IPS-18a (cell line): ENCODE measurements around the gene KIAA1586.
A peak's percentile ranks its signal among the peaks of the same experiment; 100 is the strongest.
"Not testable (repeated sequence)": the region's sequence is repeated elsewhere in the genome, so short reads cannot be mapped to it uniquely, and the experiment has no call there.

Experiments
- H3K27ac ChIP-seq: one replicate; pipeline ENCODE4 v1.5.1; 2013; ENCODE audit warnings: low read length
- H3K27me3 ChIP-seq: one replicate; pipeline ENCODE4 v1.6.1; 2013; ENCODE audit warnings: mild to moderate bottlenecking, low read length; ENCODE audit not compliant: control insufficient read depth, insufficient read depth
- H3K36me3 ChIP-seq: one replicate; pipeline ENCODE4 v1.6.1; 2013; ENCODE audit warnings: low read depth, low read length; ENCODE audit not compliant: control insufficient read depth
- H3K4me1 ChIP-seq: one replicate; pipeline ENCODE4 v1.6.1; 2013; ENCODE audit warnings: low read depth, low read length; ENCODE audit not compliant: control insufficient read depth
- H3K4me3 ChIP-seq: one replicate; pipeline ENCODE4 v1.5.1; 2013; ENCODE audit warnings: low read length
- H3K9ac ChIP-seq: one replicate; pipeline ENCODE4 v1.6.1; 2013; ENCODE audit warnings: mild to moderate bottlenecking, low read length, moderate library complexity
- H3K9me3 ChIP-seq: one replicate; pipeline ENCODE4 v1.6.1; 2013; ENCODE audit warnings: low read depth, low read length; ENCODE audit not compliant: control insufficient read depth

Gene KIAA1586

GRCh38 chr6:57085471-57085870, 39.0 kb downstream of the KIAA1586 start:
- H3K27me3 ChIP-seq: peaks cover 6% of the 10 kb centered on the region
- no peak overlapping the region for H3K9ac ChIP-seq
- H3K9me3 ChIP-seq: no peaks in the 10 kb centered on the region
- H3K4me1 ChIP-seq: peaks cover 11% of the 10 kb centered on the region
- no peak overlapping the region for H3K4me3 ChIP-seq
- H3K36me3 ChIP-seq: no peaks in the 10 kb centered on the region
- no peak overlapping the region for H3K27ac ChIP-seq

- Histone ChIP-seq H3K9me3 (no peaks in the 10 kb centered on the region), H3K9ac (no peak overlapping the region), H3K4me3 (no peak overlapping the region), H3K27me3 (peaks cover 6% of the 10 kb centered on the region), H3K4me1 (peaks cover 11% of the 10 kb centered on the region), H3K27ac (no peak overlapping the region), H3K36me3 (peaks cover 5% of the 10 kb centered on the region)
Measured at GRCh38 chr6:57086843-57087242, 40.4 kb downstream of the KIAA1586 start.

- H3K4me1 ChIP-seq: peaks cover 11% of the 10 kb centered on the region
Measured at GRCh38 chr6:57087916-57088315, 41.4 kb downstream of the KIAA1586 start.

GRCh38 chr6:57089265-57089664, 42.8 kb downstream of the KIAA1586 start:
- Histone ChIP-seq H3K4me1 (peaks cover 11% of the 10 kb centered on the region), H3K27me3 (no peaks in the 10 kb centered on the region), H3K4me3 (peak overlapping the region; percentile 63), H3K36me3 (peaks cover 18% of the 10 kb centered on the region), H3K27ac (no peak overlapping the region), H3K9ac (no peak overlapping the region), H3K9me3 (no peaks in the 10 kb centered on the region)

More at GRCh38 chr6:57087916-57088315, 41.4 kb downstream of the KIAA1586 start:
- H3K27ac ChIP-seq: no peak overlapping the region
- no peaks in the 10 kb centered on the region for H3K9me3 ChIP-seq
- H3K9ac ChIP-seq: no peak overlapping the region
- no peaks in the 10 kb centered on the region for H3K27me3 ChIP-seq
- H3K36me3 ChIP-seq: peaks cover 15% of the 10 kb centered on the region
- H3K4me3 ChIP-seq: no peak overlapping the region

- H3K9me3 ChIP-seq: no peaks in the 10 kb centered on the region
- no peaks in the 10 kb centered on the region for H3K27me3 ChIP-seq
- H3K36me3 ChIP-seq: peaks cover 20% of the 10 kb centered on the region
- peak within 1 kb of the TSS; percentile 66 for H3K9ac ChIP-seq
- H3K4me3 ChIP-seq: peak within 1 kb of the TSS; percentile 63
- no peak within 1 kb of the TSS for H3K27ac ChIP-seq
- peaks cover 11% of the 10 kb centered on the region for H3K4me1 ChIP-seq
Measured at GRCh38 chr6:57089687-57090457, 43.4 kb downstream of the KIAA1586 start, which contains the start of gene ZNF451. ZNF451 (plus strand) TSS chr6:57090188; CDS start chr6:57090254, 66 bp downstream.

GRCh38 chr6:57090458-57091067, 44.1 kb downstream of the KIAA1586 start:
- Histone ChIP-seq H3K4me1 (peaks cover 11% of the 10 kb centered on the region), H3K4me3 (peak overlapping the region; percentile 63), H3K9ac (peak overlapping the region; percentile 66), H3K36me3 (peaks cover 21% of the 10 kb centered on the region)
- H3K9me3 ChIP-seq, H3K27ac ChIP-seq, H3K27me3 ChIP-seq: not testable (repeated sequence)

GRCh38 chr6:57091375-57091774, 44.9 kb downstream of the KIAA1586 start:
- not testable (repeated sequence) for H3K9ac ChIP-seq, H3K27ac ChIP-seq, H3K9me3 ChIP-seq, H3K27me3 ChIP-seq
- peaks cover 11% of the 10 kb centered on the region for H3K4me1 ChIP-seq
- H3K4me3 ChIP-seq: peak overlapping the region; percentile 35
- peaks cover 21% of the 10 kb centered on the region for H3K36me3 ChIP-seq

- peaks cover 31% of the 10 kb centered on the region for H3K36me3 ChIP-seq
- H3K4me1 ChIP-seq: no peaks in the 10 kb centered on the region
- no peak overlapping the region for H3K27ac ChIP-seq
- no peak overlapping the region for H3K4me3 ChIP-seq
- H3K27me3 ChIP-seq: no peaks in the 10 kb centered on the region
- no peak overlapping the region for H3K9ac ChIP-seq
- no peaks in the 10 kb centered on the region for H3K9me3 ChIP-seq
Measured at GRCh38 chr6:57094689-57095088, 48.2 kb downstream of the KIAA1586 start.

GRCh38 chr6:57097596-57097995, 51.1 kb downstream of the KIAA1586 start:
- Histone ChIP-seq H3K36me3 (peaks cover 49% of the 10 kb centered on the region), H3K9ac (no peak overlapping the region), H3K9me3 (no peaks in the 10 kb centered on the region), H3K27ac (no peak overlapping the region), H3K27me3 (no peaks in the 10 kb centered on the region), H3K4me3 (no peak overlapping the region), H3K4me1 (no peaks in the 10 kb centered on the region)

GRCh38 chr6:57102976-57103375, 56.5 kb downstream of the KIAA1586 start:
- Histone ChIP-seq H3K36me3 (peaks cover 55% of the 10 kb centered on the region), H3K4me1 (no peaks in the 10 kb centered on the region), H3K27me3 (no peaks in the 10 kb centered on the region), H3K9ac (no peak overlapping the region), H3K27ac (no peak overlapping the region), H3K9me3 (no peaks in the 10 kb centered on the region), H3K4me3 (no peak overlapping the region)

GRCh38 chr6:57104336-57104735, 57.8 kb downstream of the KIAA1586 start:
- Histone ChIP-seq H3K36me3 (peaks cover 49% of the 10 kb centered on the region), H3K9ac (no peak overlapping the region), H3K9me3 (no peaks in the 10 kb centered on the region), H3K27ac (no peak overlapping the region), H3K4me3 (no peak overlapping the region), H3K27me3 (no peaks in the 10 kb centered on the region), H3K4me1 (peaks cover 7% of the 10 kb centered on the region)
